Measurements from ENCODE around the gene IL12A. TPM values are rescaled to one million over a fixed set of nuclear protein-coding genes. Genes with fewer than 3 reads are reported as not detected.

Gene IL12A
- total RNA-seq, 1 donor from 2014 or later = 2.9 TPM

GRCh38 chr3:159992589-159992988 is 4.0 kb downstream of the IL12A start:
- Histone ChIP-seq H3K4me1 (ENCODE audit: insufficient read depth, low read length) (peaks cover 7% of the 10 kb centered on the region), H3K9ac (ENCODE audit: low read length) (no peak overlapping the region), H4K20me1 (ENCODE audit: insufficient read depth, low read length) (no peaks in the 10 kb centered on the region), H3K27me3 (ENCODE audit: insufficient read depth, low read length) (no peaks in the 10 kb centered on the region), H2AFZ (ENCODE audit: low read depth, low read length) (no peak overlapping the region), H3K4me3 (ENCODE audit: insufficient read depth, low read depth, low read length) (no peak overlapping the region), H3K4me2 (ENCODE audit: low read length) (no peak overlapping the region), H3K36me3 (ENCODE audit: insufficient read depth, low read length) (no peaks in the 10 kb centered on the region), H3K79me2 (ENCODE audit: insufficient read depth, low read length) (no peaks in the 10 kb centered on the region), H3K9me3 (ENCODE audit: insufficient read depth, low read depth, low read length) (no peaks in the 10 kb centered on the region), H3K27ac (ENCODE audit: low read depth, low read length) (no peak overlapping the region)
- Mint-ChIP-seq H3K27ac (ENCODE audit: unreplicated experiment) (no peak overlapping the region), H3K9me3 (ENCODE audit: unreplicated experiment) (peaks cover 6% of the 10 kb centered on the region), H3K4me3 (ENCODE audit: unreplicated experiment) (no peak overlapping the region), H3K4me1 (ENCODE audit: low read depth, unreplicated experiment) (peaks cover 6% of the 10 kb centered on the region), H3K27me3 (ENCODE audit: low read depth, unreplicated experiment) (no peaks in the 10 kb centered on the region), H3K36me3 (ENCODE audit: low read depth, unreplicated experiment) (peaks cover 17% of the 10 kb centered on the region)
- DNase-seq (ENCODE audit: low read depth) (no peak), FAIRE-seq (no peak)
- TF ChIP-seq EZH2 (IDR thresholded peaks at IDR 0.05; ENCODE audit: insufficient read depth, low read length) (no peak), CTCF (IDR thresholded peaks at IDR 0.05; ENCODE audit: insufficient read depth, low read depth, low read length) (no peak)

- H3K4me2 ChIP-seq (ENCODE audit: low read length) = no peak overlapping the region
- H3K4me1 ChIP-seq (ENCODE audit: insufficient read depth, low read length) = peaks cover 4% of the 10 kb centered on the region
- TF ChIP-seq EZH2 (IDR thresholded peaks at IDR 0.05; ENCODE audit: insufficient read depth, low read length) = no peak
- TF ChIP-seq CTCF (IDR thresholded peaks at IDR 0.05; ENCODE audit: insufficient read depth, low read depth, low read length) = no peak
- Mint-ChIP-seq H3K4me1 (ENCODE audit: low read depth, unreplicated experiment) (no peaks in the 10 kb centered on the region), H3K27ac (ENCODE audit: unreplicated experiment) (no peak overlapping the region), H3K27me3 (ENCODE audit: low read depth, unreplicated experiment) (no peaks in the 10 kb centered on the region), H3K36me3 (ENCODE audit: low read depth, unreplicated experiment) (peaks cover 15% of the 10 kb centered on the region), H3K4me3 (ENCODE audit: unreplicated experiment) (no peak overlapping the region), H3K9me3 (ENCODE audit: unreplicated experiment) (peaks cover 6% of the 10 kb centered on the region)
- no peaks in the 10 kb centered on the region for H4K20me1 ChIP-seq (ENCODE audit: insufficient read depth, low read length)
- H2AFZ ChIP-seq (ENCODE audit: low read depth, low read length) = no peak overlapping the region
- no peaks in the 10 kb centered on the region for H3K79me2 ChIP-seq (ENCODE audit: insufficient read depth, low read length)
- no peak overlapping the region for H3K4me3 ChIP-seq (ENCODE audit: insufficient read depth, low read depth, low read length)
- no peaks in the 10 kb centered on the region for H3K9me3 ChIP-seq (ENCODE audit: insufficient read depth, low read depth, low read length)
- no peak overlapping the region for H3K9ac ChIP-seq (ENCODE audit: low read length)
- peak; percentile 4 for DNase-seq (ENCODE audit: low read depth)
- H3K36me3 ChIP-seq (ENCODE audit: insufficient read depth, low read length) = no peaks in the 10 kb centered on the region
- FAIRE-seq = no peak
- no peak overlapping the region for H3K27ac ChIP-seq (ENCODE audit: low read depth, low read length)
- no peaks in the 10 kb centered on the region for H3K27me3 ChIP-seq (ENCODE audit: insufficient read depth, low read length)
These were observed 5.5 kb downstream of the IL12A start for GRCh38 chr3:159994182-159994581.

- no peak overlapping the region for H2AFZ ChIP-seq (ENCODE audit: low read depth, low read length)
- no peaks in the 10 kb centered on the region for H3K27me3 ChIP-seq (ENCODE audit: insufficient read depth, low read length)
- H3K4me1 Mint-ChIP-seq (ENCODE audit: low read depth, unreplicated experiment) = no peaks in the 10 kb centered on the region
- no peak overlapping the region for H3K27ac Mint-ChIP-seq (ENCODE audit: unreplicated experiment)
- TF ChIP-seq CTCF (IDR thresholded peaks at IDR 0.05; ENCODE audit: insufficient read depth, low read depth, low read length) (no peak), EZH2 (IDR thresholded peaks at IDR 0.05; ENCODE audit: insufficient read depth, low read length) (no peak)
- H3K4me1 ChIP-seq (ENCODE audit: insufficient read depth, low read length) = peaks cover 4% of the 10 kb centered on the region
- H3K79me2 ChIP-seq (ENCODE audit: insufficient read depth, low read length) = no peaks in the 10 kb centered on the region
- FAIRE-seq = no peak
- no peaks in the 10 kb centered on the region for H4K20me1 ChIP-seq (ENCODE audit: insufficient read depth, low read length)
- DNase-seq (ENCODE audit: low read depth) = no peak
- peaks cover 15% of the 10 kb centered on the region for H3K36me3 Mint-ChIP-seq (ENCODE audit: low read depth, unreplicated experiment)
- no peaks in the 10 kb centered on the region for H3K9me3 ChIP-seq (ENCODE audit: insufficient read depth, low read depth, low read length)
- peaks cover 6% of the 10 kb centered on the region for H3K9me3 Mint-ChIP-seq (ENCODE audit: unreplicated experiment)
- H3K4me3 Mint-ChIP-seq (ENCODE audit: unreplicated experiment) = no peak overlapping the region
- H3K4me2 ChIP-seq (ENCODE audit: low read length) = no peak overlapping the region
- H3K27ac ChIP-seq (ENCODE audit: low read depth, low read length) = no peak overlapping the region
- no peak overlapping the region for H3K4me3 ChIP-seq (ENCODE audit: insufficient read depth, low read depth, low read length)
- no peaks in the 10 kb centered on the region for H3K36me3 ChIP-seq (ENCODE audit: insufficient read depth, low read length)
- H3K27me3 Mint-ChIP-seq (ENCODE audit: low read depth, unreplicated experiment) = no peaks in the 10 kb centered on the region
- H3K9ac ChIP-seq (ENCODE audit: low read length) = no peak overlapping the region
These were observed 6.5 kb downstream of the IL12A start for GRCh38 chr3:159995091-159995490.
